ENCODE results near the gene SHBG.

SHBG gene

DNA sequence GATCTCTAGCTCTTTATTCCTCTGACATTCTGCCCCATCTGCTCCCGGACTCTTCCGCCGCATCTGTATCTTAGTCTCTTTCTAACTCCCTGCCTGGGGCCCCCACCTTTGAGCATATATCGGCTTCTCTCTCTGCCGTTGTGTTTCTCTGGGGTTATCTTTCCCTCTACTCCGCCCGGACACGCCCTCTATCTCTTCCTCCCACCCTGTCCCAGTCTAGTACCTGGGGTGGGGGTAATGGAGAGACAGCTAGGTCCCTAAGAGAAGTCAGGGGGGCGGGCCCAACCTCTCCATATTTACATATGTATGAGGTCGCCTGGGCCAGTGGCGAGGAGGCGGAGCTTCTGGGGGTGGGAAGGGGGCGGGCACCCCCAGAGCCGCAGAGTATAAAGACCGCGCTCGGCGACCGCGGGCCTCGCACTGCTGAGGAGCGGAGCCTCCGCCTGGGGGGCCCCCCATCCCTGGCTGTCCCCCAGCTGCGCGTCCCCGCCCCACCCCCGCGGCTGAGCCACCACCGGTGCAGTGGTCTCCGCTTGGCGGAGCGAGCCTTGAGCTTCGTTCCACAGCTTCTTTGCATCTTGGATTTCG lies 20.7 kb downstream of the SHBG start, which contains the start of gene ATP1B2:
Gene ATP1B2, plus strand, starts transcription at position 418 of the 588 bp plus-strand sequence. CDS start 593 bp downstream, outside the sequence.
- DNase-seq: peak; percentile 69

DNA sequence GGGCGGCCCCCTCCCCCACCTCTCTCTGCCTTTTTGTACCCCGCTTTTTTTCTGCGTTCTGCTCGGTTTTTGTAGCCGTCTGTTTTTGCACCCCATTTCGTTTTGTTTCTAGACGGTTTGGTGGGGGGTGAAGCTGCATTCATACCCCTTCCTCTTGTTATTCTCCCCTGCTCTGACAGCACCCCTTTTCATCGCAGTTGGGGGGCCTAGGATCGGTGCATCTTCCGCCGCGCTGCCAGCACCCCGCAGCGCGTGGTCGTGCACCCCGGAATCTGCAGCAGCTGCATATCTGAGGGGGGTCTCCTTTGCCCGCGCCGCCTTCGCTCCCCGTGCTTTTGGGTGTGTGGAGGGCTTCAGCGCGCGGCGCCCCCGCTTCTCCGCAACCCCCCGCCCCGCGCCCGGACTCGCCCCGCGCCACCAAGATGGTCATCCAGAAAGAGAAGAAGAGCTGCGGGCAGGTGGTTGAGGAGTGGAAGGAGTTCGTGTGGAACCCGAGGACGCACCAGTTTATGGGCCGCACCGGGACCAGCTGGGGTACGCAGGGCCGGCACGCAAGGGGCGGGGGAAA lies 21.2 kb downstream of the SHBG start:
- DNase-seq: no peak

DNA sequence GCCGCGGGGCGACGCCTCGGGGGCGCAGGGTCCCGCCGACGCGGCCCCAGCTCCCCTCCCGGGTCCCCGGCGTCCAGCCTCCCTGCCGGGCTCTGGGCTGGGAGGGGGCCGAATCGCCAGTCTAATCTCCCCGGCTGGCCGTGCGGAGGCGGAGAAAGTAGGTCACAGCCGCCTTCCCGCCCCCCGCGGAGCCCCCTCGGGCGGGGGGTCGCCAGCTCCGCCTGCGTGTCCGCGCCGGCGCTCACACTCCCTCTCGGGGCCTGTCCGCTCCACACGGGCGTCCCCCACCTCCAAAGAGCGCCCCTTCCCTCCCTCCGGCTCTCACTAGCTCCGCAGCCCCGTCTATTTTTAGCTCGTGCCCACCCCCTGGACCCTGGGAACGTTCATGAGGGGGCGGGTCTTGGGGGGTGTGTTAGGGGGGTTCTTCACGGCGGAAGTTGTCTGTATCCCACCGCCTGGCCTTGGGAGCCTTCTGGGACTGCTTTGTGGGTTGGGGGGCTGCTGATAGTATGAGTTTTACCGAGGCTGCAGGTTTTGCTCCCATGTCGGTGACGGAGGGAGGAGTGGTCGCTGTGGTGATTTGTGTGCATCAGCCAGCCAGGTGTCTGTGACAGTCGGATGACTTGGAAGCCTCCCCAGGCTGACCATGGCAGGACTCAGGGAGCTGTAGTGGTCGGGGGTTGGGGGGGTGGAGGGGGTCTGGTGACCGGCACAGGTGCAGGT lies 21.9 kb downstream of the SHBG start:
- DNase-seq: no peak

DNA sequence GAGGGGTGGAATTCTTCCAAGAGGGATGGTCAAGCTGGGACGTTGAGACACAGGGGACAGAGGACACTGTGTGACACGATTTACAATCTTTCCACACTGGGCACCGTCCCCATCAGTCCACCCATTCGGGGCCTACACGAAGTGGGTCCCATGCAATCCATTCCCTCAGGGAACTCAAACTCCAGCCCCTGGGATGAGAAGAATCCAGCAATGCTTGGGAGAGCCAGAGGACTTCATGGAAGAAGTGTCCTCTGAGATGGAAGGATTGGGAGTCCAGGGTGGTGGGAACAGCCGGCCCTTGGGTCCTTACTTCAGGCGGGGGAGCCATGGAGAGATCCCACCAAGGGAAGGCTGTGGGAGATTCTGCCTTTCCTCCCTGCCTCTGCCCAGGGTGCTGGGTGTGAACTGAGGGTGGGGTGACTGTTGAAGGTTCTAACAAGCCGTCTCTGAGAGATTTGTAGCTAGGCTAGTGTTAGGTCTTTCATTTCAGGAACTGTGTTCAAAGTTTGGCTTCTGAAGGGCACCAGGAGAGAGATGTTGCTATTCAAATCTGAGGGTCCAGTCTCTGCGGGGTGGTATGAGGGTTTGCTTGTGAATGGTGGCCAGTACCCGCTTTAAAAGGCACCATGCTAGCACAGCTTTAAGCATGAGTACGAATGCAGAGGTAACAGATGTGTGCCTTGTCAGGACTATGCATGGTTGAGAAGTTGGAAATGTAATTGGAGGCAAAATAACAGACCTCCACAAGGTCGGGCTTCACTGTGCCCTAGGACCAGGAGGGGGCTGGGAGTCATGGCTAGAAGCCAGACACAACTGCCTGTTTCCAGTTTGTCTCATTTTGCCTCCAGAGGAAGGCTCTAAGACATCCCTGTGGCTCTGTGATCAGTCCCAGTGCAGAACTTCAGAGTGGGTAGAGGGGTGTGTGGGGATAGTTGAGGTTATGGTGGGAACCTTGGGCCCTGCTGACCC lies 22.7 kb downstream of the SHBG start:
- DNase-seq: no peak

DNA sequence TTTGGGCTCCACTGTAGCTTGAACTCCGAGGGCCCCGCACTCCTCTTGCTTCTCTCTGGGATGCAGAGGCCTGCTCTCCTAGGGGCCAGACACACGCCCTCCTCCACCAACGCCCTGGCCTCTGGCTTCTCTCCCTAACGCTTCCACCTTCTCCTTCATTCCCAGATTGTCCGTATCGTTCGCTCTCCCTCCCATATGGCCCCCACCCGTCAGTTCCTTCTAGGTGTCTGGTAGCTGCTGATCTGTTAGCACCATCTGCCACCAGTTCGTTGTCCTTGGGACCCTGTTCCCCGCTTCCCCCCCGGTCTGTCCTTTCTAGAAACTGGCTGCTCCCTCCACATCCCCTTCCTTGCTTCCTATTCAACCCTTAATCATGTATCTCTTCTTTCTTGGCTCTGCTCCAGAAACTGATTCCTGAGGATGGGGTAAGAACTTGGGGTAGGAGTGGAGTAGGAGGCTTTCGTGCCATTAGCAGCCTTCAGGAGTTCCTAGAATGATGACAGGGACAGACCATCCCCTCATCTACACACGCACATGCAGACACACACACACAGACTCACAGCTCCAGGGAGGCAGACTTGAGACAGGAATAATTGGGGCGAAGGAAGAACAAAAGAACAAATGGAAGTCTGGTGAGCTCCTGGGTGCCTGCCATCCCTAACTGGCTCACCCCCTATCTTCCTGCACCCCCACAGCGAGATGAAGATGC lies 25.1 kb downstream of the SHBG start:
- DNase-seq: no peak

DNA sequence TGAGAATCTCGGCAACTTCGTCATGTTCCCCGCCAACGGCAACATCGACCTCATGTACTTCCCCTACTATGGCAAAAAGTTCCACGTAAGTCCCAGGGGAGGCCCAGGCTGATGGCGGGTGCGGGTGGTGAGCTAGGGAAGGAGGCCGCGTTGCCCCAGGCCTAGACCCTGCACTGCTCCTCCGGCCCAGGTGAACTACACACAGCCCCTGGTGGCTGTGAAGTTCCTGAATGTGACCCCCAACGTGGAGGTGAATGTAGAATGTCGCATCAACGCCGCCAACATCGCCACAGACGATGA lies 25.6 kb downstream of the SHBG start:
- no peak for DNase-seq

DNA sequence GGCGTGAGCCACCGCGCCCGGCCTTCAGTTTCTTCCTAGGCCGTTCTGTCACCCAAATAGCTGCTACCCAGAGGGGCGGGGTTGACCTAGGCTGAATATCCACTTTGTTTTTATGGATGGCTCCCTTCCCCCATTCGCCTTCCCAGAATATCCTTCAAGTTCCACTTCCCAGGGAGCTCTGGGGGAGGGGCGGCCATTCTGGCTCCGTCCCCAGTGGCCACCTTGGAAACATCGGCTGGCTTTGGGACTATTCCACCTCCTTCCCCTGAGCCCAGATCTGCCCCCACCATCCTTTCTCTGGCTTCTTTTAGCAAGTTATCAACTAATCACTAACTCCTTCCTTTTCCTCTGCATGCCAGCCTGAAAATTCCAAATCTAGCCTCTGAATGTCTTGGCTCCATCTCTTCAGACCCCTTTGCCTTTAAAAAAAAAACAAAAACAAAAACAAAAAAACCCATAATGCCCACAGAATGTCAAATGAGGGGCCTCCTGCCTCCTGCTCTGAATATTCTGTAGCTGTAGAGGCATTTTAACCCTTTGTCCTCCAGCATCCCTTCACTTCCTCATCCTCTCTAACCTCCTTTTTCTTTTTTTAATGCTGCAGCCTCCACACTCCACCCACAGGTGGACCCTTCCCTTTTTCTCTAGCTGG lies 27.1 kb downstream of the SHBG start:
- no peak for DNase-seq

DNA sequence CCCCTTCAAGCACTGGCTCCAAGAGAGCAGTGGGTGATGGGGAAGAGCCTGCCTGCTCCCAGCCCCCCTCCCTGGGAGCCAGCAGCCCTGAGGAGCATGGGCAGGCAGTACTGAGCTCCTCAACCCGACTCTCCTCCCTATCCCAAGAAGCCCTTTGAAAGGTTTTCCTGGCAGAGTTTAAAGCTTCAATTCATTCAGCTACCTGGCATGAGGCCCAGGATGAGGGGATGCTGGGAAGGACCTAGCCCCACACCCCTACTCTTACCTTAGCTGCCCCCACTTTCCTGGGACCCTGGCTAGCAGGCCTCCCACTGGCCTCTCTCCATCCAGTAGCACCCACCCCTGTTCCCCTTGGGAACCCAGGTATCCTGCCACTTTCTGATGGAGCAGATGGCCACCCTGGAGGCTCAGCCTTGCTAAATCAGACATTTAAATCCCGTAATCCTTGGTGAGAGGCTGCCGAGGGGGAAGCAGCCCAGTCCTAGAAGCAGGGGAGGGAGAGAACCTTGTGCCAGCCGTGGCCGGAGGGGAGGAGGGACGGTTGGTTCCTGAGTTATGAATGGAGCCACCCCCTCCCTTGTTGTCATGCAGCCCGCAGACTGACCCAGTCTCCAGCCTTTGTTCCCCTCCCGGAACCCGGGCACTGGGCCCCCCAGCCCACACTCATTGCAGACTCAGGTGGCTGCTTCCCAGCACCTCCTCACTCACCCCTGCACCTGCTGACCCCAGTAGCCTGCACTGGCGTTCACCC lies 37.9 kb downstream of the SHBG start:
- DNase-seq: no peak

DNA sequence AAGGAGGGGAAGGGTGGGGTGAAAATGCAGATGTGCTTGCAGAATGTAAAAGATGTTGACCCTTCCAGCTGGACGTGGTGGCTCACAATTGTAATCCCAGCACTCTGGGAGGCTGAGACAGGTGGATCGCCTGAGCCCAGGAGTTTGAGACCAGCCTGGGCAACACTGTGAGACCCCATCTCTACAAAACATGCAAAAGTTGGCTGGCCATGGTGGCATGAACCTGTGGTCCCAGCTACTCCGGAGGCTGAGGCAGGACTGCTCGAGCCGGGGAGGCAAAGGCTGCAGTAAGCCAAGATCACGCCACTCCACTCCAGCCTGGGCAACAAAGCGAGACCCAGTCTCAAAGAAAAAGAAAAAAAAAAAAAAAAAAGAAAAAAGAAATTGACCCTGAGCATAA lies 38.5 kb downstream of the SHBG start:
- no peak for DNase-seq

DNA sequence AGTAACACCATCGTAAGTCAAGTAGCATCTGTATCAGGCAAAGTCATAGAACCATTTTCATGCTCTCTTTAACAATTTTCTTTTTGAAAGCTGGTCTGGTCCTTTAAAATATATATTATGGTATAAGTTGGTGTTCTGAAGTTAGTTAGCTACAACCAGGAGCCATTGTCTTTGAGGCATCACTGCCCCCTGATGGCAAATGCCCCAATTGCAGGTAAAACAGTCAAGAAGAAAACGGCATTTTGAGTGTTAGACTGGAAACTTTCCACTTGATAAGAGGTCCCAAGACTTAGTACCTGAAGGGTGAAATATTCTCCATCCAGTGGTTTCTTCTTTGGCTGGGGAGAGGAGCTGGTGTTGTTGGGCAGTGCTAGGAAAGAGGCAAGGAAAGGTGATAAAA lies 43.3 kb downstream of the SHBG start:
- no peak for DNase-seq

DNA sequence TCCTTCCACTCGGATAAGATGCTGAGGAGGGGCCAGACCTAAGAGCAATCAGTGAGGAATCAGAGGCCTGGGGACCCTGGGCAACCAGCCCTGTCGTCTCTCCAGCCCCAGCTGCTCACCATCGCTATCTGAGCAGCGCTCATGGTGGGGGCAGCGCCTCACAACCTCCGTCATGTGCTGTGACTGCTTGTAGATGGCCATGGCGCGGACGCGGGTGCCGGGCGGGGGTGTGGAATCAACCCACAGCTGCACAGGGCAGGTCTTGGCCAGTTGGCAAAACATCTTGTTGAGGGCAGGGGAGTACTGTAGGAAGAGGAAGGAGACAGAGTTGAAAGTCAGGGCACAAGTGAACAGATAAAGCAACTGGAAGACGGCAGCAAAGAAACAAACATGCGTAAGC lies 45.0 kb downstream of the SHBG start:
- DNase-seq: no peak

DNA sequence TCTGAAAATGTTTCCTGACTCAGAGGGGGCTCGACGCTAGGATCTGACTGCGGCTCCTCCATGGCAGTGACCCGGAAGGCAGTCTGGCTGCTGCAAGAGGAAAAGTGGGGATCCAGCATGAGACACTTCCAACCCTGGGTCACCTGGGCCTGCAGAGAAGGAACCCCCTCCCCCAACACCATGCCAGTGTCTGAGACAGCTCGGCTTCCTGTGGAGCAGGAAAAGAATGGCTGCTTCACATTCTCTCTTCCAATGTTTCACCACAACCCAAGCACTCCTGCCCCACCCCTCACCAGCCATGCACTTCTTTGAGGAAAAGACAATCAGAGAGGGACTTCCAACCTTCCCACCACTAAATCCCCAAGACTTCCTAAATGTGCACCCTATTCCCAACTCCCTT lies 46.6 kb downstream of the SHBG start:
- DNase-seq: no peak

DNA sequence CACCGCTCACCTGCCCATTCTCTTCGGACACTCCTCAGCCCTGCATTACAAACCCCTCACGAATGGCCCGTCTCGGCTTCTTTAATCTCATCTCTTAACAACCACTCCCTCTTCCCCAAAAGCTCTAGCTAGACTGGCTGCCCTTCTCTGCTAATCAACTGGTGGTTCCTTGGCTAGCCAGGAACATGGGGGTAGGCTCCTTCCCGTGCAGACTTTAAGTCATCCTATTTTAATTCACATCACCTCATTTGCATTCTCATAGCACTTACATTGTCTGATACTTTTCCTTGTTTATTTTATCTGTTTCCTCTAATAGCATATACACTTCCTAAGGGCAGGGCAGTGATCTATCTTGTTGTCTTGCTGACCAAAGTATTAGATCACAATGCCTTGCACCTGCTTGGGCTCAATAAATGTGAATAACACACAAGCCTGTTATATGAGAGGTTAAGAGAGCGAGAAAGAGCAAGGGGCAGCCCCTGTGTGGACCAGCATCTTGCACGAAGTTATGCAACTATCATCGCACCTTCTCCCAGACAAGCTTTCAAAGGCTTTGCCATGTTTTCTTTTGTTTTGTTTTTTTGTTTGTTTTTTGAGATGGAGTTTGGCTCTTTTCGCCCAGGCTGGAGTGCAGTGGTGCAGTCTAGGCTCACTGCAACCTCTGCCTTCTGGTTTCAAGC lies 47.6 kb downstream of the SHBG start:
- no peak for DNase-seq
